Endothelial cell of umbilical vein (primary cell): ENCODE measurements around the gene CHRD. TPM values are rescaled to one million over a fixed set of nuclear protein-coding genes. Genes with fewer than 3 reads are reported as not detected.

ENCODE experiments used
- BruUV-seq: library from RNA; stranded (reverse); fragments of 400-500 nt; replicated peaks from 2 replicates; lab custom pipeline; 2021; lab: Mats Ljungman, UMichigan
- CTCF ChIA-PET: fragments of 300-600, 350-600 bp; sonication (Branson Sonifier 250); formaldehyde crosslinking; loops from one replicate; lab custom pipeline; 2021; ENCODE audit warnings: antibody characterized with exemption, inconsistent platforms; lab: Charles Lee
- POLR2A ChIA-PET: fragments of 300-600, 350-600 bp; sonication (Branson Sonifier 250); formaldehyde crosslinking; loops from one replicate; lab custom pipeline; 2021; ENCODE audit warnings: antibody characterized with exemption, inconsistent platforms; lab: Charles Lee
- DNase-seq: peaks from one replicate; pipeline ENCODE4 v3.0.0-alpha.2; 2011; ENCODE audit warnings: low read depth, low spot score
- FAIRE-seq: peaks from 2 replicates; lab custom pipeline; 2011; peaks lifted over from hg19 to GRCh38; lab: Jason Lieb, UNC
- H2AFZ ChIP-seq: 2 replicates; pipeline ENCODE4 v1.6.0; 2012; ENCODE audit warnings: low read depth, low read length, control low read depth, inconsistent platforms
- H3K27ac ChIP-seq: 2 replicates; pipeline ENCODE4 v1.5.1; 2011; ENCODE audit warnings: low read depth, mild to moderate bottlenecking, control low read depth, low read length, moderate library complexity; ENCODE audit not compliant: insufficient read depth
- H3K27me3 ChIP-seq, 2 experiments: 2 replicates each; pipeline versions ENCODE4 v1.6.0 to v1.6.1; 2011; ENCODE audit warnings: low read length in 2 of 2, mixed read lengths in 1 of 2; ENCODE audit not compliant: control insufficient read depth in 2 of 2, insufficient read depth in 2 of 2
- H3K36me3 ChIP-seq, 2 experiments: 2 replicates in 1 of 2; 3 replicates in 1 of 2; pipeline ENCODE4 v1.5.1; 2011; ENCODE audit warnings: low read length in 2 of 2, mild to moderate bottlenecking in 1 of 2, moderate library complexity in 1 of 2; ENCODE audit not compliant: control insufficient read depth in 2 of 2, insufficient read depth in 2 of 2; ENCODE audit errors: extremely low read depth in 1 of 2
- H3K4me1 ChIP-seq: 3 replicates; pipeline ENCODE4 v1.5.1; 2011; ENCODE audit warnings: mild to moderate bottlenecking, low read length; ENCODE audit not compliant: control insufficient read depth, insufficient read depth; ENCODE audit errors: extremely low read depth
- H3K4me2 ChIP-seq: 2 replicates; pipeline ENCODE4 v1.6.1; 2011; ENCODE audit warnings: low read length, control low read depth, mixed read lengths; ENCODE audit not compliant: insufficient read depth
- H3K4me3 ChIP-seq, 3 experiments: fragments of 200-600 bp in 1 of 3; sonication (generic), shearing (Covaris generic) in 1 of 3; replicated peaks in 1 of 3; 2 replicates each; pipeline ENCODE4 v1.5.1; 2011 to 2016; ENCODE audit warnings: control low read depth in 3 of 3, low read length in 3 of 3, mild to moderate bottlenecking in 2 of 3, inconsistent platforms in 1 of 3, low read depth in 1 of 3, moderate library complexity in 1 of 3; ENCODE audit not compliant: insufficient read depth in 1 of 3
- H3K79me2 ChIP-seq: 2 replicates; pipeline ENCODE4 v1.6.0; 2012; ENCODE audit warnings: low read length, inconsistent platforms; ENCODE audit not compliant: control insufficient read depth, insufficient read depth
- H3K9ac ChIP-seq: replicated peaks from 2 replicates; pipeline ENCODE3; 2011; ENCODE audit warnings: low read length, control low read depth; ENCODE audit not compliant: insufficient read depth; ENCODE audit errors: extremely low read depth
- H3K9me1 ChIP-seq: replicated peaks from 3 replicates; pipeline ENCODE4 v1.6.0; 2011; ENCODE audit warnings: mild to moderate bottlenecking, low read length; ENCODE audit not compliant: control insufficient read depth, insufficient read depth; ENCODE audit errors: extremely low read depth
- H3K9me3 ChIP-seq: replicated peaks from 2 replicates; pipeline ENCODE4 v1.5.1; 2012; ENCODE audit warnings: low read length, inconsistent platforms; ENCODE audit not compliant: control insufficient read depth, insufficient read depth
- H4K20me1 ChIP-seq: replicated peaks from 2 replicates; pipeline ENCODE3; 2011; ENCODE audit warnings: mild to moderate bottlenecking, low read length; ENCODE audit not compliant: control insufficient read depth, insufficient read depth; ENCODE audit errors: extremely low read depth
- CTCF ChIP-seq, 2 donors: IDR thresholded peaks; 1 replicate in 1 of 2; 2 replicates in 1 of 2; pipeline ENCODE4 v1.5.1; 2011; ENCODE audit warnings: low read length in 2 of 2, mild to moderate bottlenecking in 2 of 2, moderate library complexity in 2 of 2, control low read depth in 1 of 2, inconsistent platforms in 1 of 2, low read depth in 1 of 2; ENCODE audit not compliant: insufficient read depth in 1 of 2; ENCODE audit errors: extremely low read depth in 1 of 2
- EZH2 ChIP-seq: IDR thresholded peaks from 2 replicates; pipeline ENCODE4 v1.6.1; 2012; ENCODE audit warnings: borderline replicate concordance, low read depth, mild to moderate bottlenecking, moderate library complexity, low read length, inconsistent platforms; ENCODE audit not compliant: severe bottlenecking
- FOS ChIP-seq: IDR thresholded peaks from 2 replicates; pipeline ENCODE4 v1.6.1; 2011; ENCODE audit warnings: mild to moderate bottlenecking, low read length, moderate library complexity, borderline replicate concordance; ENCODE audit not compliant: insufficient read depth
- GATA2 ChIP-seq: IDR thresholded peaks from 2 replicates; pipeline ENCODE4 v1.7.0; 2011; ENCODE audit warnings: low read depth, mild to moderate bottlenecking, moderate library complexity, mixed read lengths, low read length; ENCODE audit not compliant: insufficient read length, insufficient read depth
- JUN ChIP-seq: IDR thresholded peaks from 2 replicates; pipeline ENCODE4 v1.6.1; 2011; ENCODE audit warnings: borderline replicate concordance, low read depth; ENCODE audit not compliant: insufficient read length, insufficient read depth
- MAX ChIP-seq: IDR thresholded peaks from 2 replicates; pipeline ENCODE4 v1.6.1; 2011; ENCODE audit not compliant: insufficient read depth, insufficient read length
- MYC ChIP-seq: IDR thresholded peaks from one replicate; pipeline ENCODE4 v1.6.1; 2011; ENCODE audit warnings: mild to moderate bottlenecking, low read depth, low read length
- POLR2A ChIP-seq: IDR thresholded peaks from 2 replicates; pipeline ENCODE4 v1.6.1; 2012; ENCODE audit warnings: low read depth, mild to moderate bottlenecking, control low read depth, low read length
- POLR2AphosphoS5 ChIP-seq: IDR thresholded peaks from 2 replicates; pipeline ENCODE4 v1.6.1; 2012; ENCODE audit warnings: low read depth, mild to moderate bottlenecking, control low read depth, low read length, moderate library complexity; ENCODE audit not compliant: insufficient read depth
- dilution Hi-C: fragments of 300-500 bp; cut with MboI; formaldehyde crosslinking; loops from one replicate; pipeline ENCODE4 v1.15.0; 2019; ENCODE audit warnings: low sequenced_read_pairs; ENCODE audit not compliant: extremely low pct_ligation_motif_present
- intact Hi-C: fragments of 100-400 bp; cut with micrococcal nuclease; formaldehyde crosslinking; loops from one replicate; pipeline ENCODE4 v1.10.0; 2022
- polyA plus RNA-seq, 4 experiments: library from polyadenylated mRNA; depleted of rRNA in 3 of 4; stranded (reverse) in 3 of 4; unstranded in 1 of 4; fragments of >200 nt; gene quantifications; 2 replicates each; pipeline versions ENCODE4 v1.2.1 to v1.2.3, GENCODE V29; 2011 to 2012; ENCODE audit warnings: missing spikeins in 1 of 4
- total RNA-seq: library from RNA; stranded (reverse); gene quantifications from 2 replicates; pipeline ENCODE4 v1.2.3, GENCODE V29; 2021

The CHRD gene
- total and polyA plus RNA-seq, 2 donors (not counting 3 experiments of a cell fraction or from before 2014, with no cell fraction given) = 0.40 to 0.54 TPM

GRCh38 chr3:184378651-184379357, 1.1 kb upstream of the CHRD start:
- dilution Hi-C loops = no loop called here
- no peak overlapping the region for H3K4me2 ChIP-seq
- H3K4me1 ChIP-seq = peaks cover 10% of the 10 kb centered on the region
- FAIRE-seq (no peak), DNase-seq (no peak)
- no peak overlapping the region for H3K4me3 ChIP-seq
- no peak overlapping the region for H2AFZ ChIP-seq
- CTCF ChIA-PET = no interaction called here
- no peak overlapping the region for H3K27ac ChIP-seq
- H3K9me1 ChIP-seq = no peaks in the 10 kb centered on the region
- no TSS peak for BruUV-seq
- H3K9me3 ChIP-seq = no peaks in the 10 kb centered on the region
- no peaks in the 10 kb centered on the region for H3K79me2 ChIP-seq
- H3K9ac ChIP-seq = no peak overlapping the region
- intact Hi-C loops = loop anchor here (10.0 kb wide), 1 partner anchor 396 kb away; no protein-coding TSS in a partner anchor
- TF ChIP-seq EZH2 (peak; percentile 63), CTCF (IDR thresholded peaks at IDR 0.05; ENCODE audit: extremely low read depth in 1 of 2, insufficient read depth in 1 of 2, low read depth in 1 of 2, low read length in 2 of 2) (no peak)
- H3K36me3 ChIP-seq = no peaks in the 10 kb centered on the region
- no peaks in the 10 kb centered on the region for H4K20me1 ChIP-seq
- H3K27me3 ChIP-seq = peaks cover 44 to 53% of the 10 kb centered on the region in 2 experiments
- POLR2A ChIA-PET = no interaction called here

GRCh38 chr3:184380185-184380626, 352 bp downstream of the CHRD start:
- TF ChIP-seq POLR2A (no peak), FOS (no peak), CTCF (IDR thresholded peaks at IDR 0.05; ENCODE audit: extremely low read depth in 1 of 2, insufficient read depth in 1 of 2, low read depth in 1 of 2, low read length in 2 of 2) (no peak), GATA2 (no peak), MAX (no peak), MYC (no peak), EZH2 (no peak), JUN (no peak), POLR2AphosphoS5 (no peak)
- POLR2A ChIA-PET = no interaction called here
- BruUV-seq = no TSS peak
- FAIRE-seq (no peak), DNase-seq (no peak)
- no peaks in the 10 kb centered on the region for H3K79me2 ChIP-seq
- peaks cover 45 to 51% of the 10 kb centered on the region in 2 experiments for H3K27me3 ChIP-seq
- no peaks in the 10 kb centered on the region for H3K36me3 ChIP-seq
- intact Hi-C loops = loop anchor here (5.0 kb wide), 1 partner anchor 358 kb away; no protein-coding TSS in a partner anchor
- peak overlapping the region in 1 of 3 experiments; percentile 10 for H3K4me3 ChIP-seq
- no peak overlapping the region for H3K4me2 ChIP-seq
- CTCF ChIA-PET = interaction anchor here (3.0 kb wide), 1 partner anchor 9 kb away, joined by 21 read pairs; no protein-coding TSS in a partner anchor
- no peak overlapping the region for H3K27ac ChIP-seq
- no peak overlapping the region for H2AFZ ChIP-seq
- no peaks in the 10 kb centered on the region for H3K9me1 ChIP-seq
- H3K9ac ChIP-seq = no peak overlapping the region
- H3K9me3 ChIP-seq = no peaks in the 10 kb centered on the region
- H4K20me1 ChIP-seq = no peaks in the 10 kb centered on the region
- dilution Hi-C loops = no loop called here
- peaks cover 10% of the 10 kb centered on the region for H3K4me1 ChIP-seq
